ENCODE data around the gene LAX1.

The LAX1 gene

DNA sequence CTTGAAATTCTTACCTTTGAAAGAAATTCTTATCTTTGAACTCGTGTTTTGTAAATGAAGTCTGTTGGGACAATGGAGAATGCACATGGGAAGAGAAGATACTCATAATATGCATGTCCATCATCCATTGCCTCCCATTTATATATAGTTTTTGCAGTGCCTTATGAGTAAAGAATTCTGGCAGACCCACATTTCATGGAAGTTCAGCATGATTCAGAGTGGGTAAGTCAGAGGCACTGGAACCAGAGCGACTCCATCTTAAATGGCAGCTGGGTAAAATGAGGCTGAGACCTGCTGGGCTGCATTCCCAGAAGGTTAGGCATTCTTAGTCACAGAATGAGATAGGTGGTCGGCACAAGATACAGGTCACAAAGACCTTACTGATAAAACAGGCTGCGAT, 13.8 kb downstream of the LAX1 start:
- no peak for TF ChIP-seq TAF1 (IDR thresholded peaks at IDR 0.05; ENCODE audit: borderline replicate concordance, insufficient read depth, low read length)
- no peak for TF ChIP-seq SIN3A (IDR thresholded peaks at IDR 0.05; ENCODE audit: borderline replicate concordance, insufficient read depth, low read length)
- TF ChIP-seq POLR2AphosphoS5 (IDR thresholded peaks at IDR 0.05; ENCODE audit: low read depth, low read length), result no peak
- no peak for TF ChIP-seq FOXP2 (optimal IDR thresholded peaks at IDR 0.05; ENCODE audit: borderline replicate concordance, extremely low read depth, extremely low read length, insufficient read depth)
- TF ChIP-seq, protein P1, sequence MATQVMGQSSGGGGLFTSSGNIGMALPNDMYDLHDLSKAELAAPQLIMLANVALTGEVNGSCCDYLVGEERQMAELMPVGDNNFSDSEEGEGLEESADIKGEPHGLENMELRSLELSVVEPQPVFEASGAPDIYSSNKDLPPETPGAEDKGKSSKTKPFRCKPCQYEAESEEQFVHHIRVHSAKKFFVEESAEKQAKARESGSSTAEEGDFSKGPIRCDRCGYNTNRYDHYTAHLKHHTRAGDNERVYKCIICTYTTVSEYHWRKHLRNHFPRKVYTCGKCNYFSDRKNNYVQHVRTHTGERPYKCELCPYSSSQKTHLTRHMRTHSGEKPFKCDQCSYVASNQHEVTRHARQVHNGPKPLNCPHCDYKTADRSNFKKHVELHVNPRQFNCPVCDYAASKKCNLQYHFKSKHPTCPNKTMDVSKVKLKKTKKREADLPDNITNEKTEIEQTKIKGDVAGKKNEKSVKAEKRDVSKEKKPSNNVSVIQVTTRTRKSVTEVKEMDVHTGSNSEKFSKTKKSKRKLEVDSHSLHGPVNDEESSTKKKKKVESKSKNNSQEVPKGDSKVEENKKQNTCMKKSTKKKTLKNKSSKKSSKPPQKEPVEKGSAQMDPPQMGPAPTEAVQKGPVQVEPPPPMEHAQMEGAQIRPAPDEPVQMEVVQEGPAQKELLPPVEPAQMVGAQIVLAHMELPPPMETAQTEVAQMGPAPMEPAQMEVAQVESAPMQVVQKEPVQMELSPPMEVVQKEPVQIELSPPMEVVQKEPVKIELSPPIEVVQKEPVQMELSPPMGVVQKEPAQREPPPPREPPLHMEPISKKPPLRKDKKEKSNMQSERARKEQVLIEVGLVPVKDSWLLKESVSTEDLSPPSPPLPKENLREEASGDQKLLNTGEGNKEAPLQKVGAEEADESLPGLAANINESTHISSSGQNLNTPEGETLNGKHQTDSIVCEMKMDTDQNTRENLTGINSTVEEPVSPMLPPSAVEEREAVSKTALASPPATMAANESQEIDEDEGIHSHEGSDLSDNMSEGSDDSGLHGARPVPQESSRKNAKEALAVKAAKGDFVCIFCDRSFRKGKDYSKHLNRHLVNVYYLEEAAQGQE (IDR thresholded peaks at IDR 0.05; ENCODE audit: insufficient read depth in 1 of 2, low read depth in 2 of 2, low read length in 2 of 2), result no peak

DNA sequence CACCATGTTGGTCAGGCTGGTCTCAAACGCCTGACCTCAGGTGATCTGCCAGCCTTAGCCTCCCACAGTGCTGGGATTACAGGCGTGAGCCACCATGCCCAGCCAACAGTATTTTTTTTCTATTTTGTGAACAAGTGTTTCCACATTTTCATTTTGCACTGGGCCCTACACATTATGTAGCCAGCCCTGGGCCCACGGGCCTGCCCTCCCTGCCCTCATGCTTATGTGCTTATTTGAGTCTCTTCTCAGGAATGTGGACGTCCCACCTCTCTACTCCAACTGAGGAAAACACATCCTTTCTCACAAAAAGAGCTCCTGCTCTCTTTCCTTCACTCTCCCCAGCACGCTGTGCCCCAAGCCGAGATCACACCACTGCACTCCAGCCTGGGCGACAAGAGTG, 17.0 kb downstream of the LAX1 start:
- no peak for TF ChIP-seq TAF1 (IDR thresholded peaks at IDR 0.05; ENCODE audit: borderline replicate concordance, insufficient read depth, low read length)
- TF ChIP-seq, protein P1 (IDR thresholded peaks at IDR 0.05; ENCODE audit: insufficient read depth in 1 of 2, low read depth in 2 of 2, low read length in 2 of 2), result no peak
- TF ChIP-seq SIN3A (IDR thresholded peaks at IDR 0.05; ENCODE audit: borderline replicate concordance, insufficient read depth, low read length), result no peak
- no peak for TF ChIP-seq FOXP2 (optimal IDR thresholded peaks at IDR 0.05; ENCODE audit: borderline replicate concordance, extremely low read depth, extremely low read length, insufficient read depth)
- no peak for TF ChIP-seq POLR2AphosphoS5 (IDR thresholded peaks at IDR 0.05; ENCODE audit: low read depth, low read length)

DNA sequence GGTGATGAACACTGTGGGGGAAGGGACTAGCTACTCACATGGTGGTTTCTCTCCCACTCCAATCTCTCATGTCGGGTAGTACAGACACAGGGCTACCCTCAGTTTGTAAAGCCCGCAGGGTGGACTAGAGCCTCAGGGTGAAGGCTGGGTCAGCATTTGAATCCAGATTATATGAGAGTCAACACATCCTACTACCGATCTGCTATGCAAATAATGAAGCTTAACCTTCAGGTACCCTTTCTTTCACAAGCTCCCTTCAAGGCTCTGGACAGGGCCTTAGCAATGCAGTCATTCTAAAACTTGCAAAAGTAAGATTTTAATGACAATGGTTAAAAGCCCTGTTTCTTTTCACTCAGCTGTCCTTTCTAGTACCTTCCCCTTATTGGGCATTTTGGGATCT, 25.0 kb downstream of the LAX1 start:
- TF ChIP-seq, protein P1 (IDR thresholded peaks at IDR 0.05; ENCODE audit: insufficient read depth in 1 of 2, low read depth in 2 of 2, low read length in 2 of 2), result no peak
- TF ChIP-seq SIN3A (IDR thresholded peaks at IDR 0.05; ENCODE audit: borderline replicate concordance, insufficient read depth, low read length) (no peak), POLR2AphosphoS5 (IDR thresholded peaks at IDR 0.05; ENCODE audit: low read depth, low read length) (no peak), TAF1 (IDR thresholded peaks at IDR 0.05; ENCODE audit: borderline replicate concordance, insufficient read depth, low read length) (no peak), FOXP2 (optimal IDR thresholded peaks at IDR 0.05; ENCODE audit: borderline replicate concordance, extremely low read depth, extremely low read length, insufficient read depth) (no peak)

DNA sequence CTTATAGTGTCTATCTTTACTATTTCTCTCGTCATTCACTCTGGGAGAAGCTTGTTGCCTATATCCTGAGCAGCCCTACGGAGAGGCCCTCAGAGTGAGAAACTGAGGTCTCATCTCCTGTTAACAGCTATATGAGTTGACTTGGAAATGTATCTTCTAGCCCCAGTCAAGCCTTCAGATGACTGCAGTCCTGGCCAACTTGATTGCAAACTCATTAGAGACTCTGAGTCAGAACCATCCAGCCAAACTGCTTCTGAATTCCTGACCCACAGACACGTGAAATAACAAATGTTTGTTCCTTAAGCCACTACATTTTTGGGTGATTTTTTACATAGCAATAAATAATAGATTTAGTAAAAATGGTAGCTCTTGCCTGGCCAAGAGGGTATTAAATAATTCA, 26.5 kb downstream of the LAX1 start:
- TF ChIP-seq SIN3A (IDR thresholded peaks at IDR 0.05; ENCODE audit: borderline replicate concordance, insufficient read depth, low read length) (no peak), TAF1 (IDR thresholded peaks at IDR 0.05; ENCODE audit: borderline replicate concordance, insufficient read depth, low read length) (no peak), FOXP2 (optimal IDR thresholded peaks at IDR 0.05; ENCODE audit: borderline replicate concordance, extremely low read depth, extremely low read length, insufficient read depth) (no peak), POLR2AphosphoS5 (IDR thresholded peaks at IDR 0.05; ENCODE audit: low read depth, low read length) (no peak)
- TF ChIP-seq, protein P1 (IDR thresholded peaks at IDR 0.05; ENCODE audit: insufficient read depth in 1 of 2, low read depth in 2 of 2, low read length in 2 of 2), result no peak

DNA sequence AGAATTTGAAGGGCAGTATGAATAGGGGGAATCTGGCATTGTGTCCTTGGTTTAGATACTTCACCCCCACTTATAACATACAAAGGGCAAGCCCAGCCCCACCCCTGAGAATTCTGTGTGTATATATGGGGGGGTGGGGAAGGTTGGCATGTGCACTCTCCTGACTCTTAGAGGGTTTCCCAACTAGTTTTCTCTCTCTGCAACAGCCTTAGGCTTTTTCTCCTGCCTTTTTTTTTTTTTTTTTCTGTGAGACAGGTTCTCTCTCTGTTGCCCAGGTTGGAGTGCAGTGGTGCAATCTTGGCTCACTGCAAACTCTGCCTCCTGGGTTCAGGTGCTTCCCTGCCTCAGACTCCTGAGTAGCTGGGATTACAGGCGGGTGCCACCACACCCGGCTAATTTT, 27.5 kb downstream of the LAX1 start:
- TF ChIP-seq TAF1 (IDR thresholded peaks at IDR 0.05; ENCODE audit: borderline replicate concordance, insufficient read depth, low read length), result no peak
- no peak for TF ChIP-seq FOXP2 (optimal IDR thresholded peaks at IDR 0.05; ENCODE audit: borderline replicate concordance, extremely low read depth, extremely low read length, insufficient read depth)
- TF ChIP-seq, protein P1 (IDR thresholded peaks at IDR 0.05; ENCODE audit: insufficient read depth in 1 of 2, low read depth in 2 of 2, low read length in 2 of 2), result no peak
- no peak for TF ChIP-seq SIN3A (IDR thresholded peaks at IDR 0.05; ENCODE audit: borderline replicate concordance, insufficient read depth, low read length)
- no peak for TF ChIP-seq POLR2AphosphoS5 (IDR thresholded peaks at IDR 0.05; ENCODE audit: low read depth, low read length)
